SK-N-MC (cell line): ENCODE measurements around the gene KLHL6.

Experiments used
- EZH2 ChIP-seq: fragments of 200-600 bp; sonication (generic); IDR thresholded peaks from one replicate; pipeline ENCODE4 v1.6.1; 2017; ENCODE audit warnings: antibody characterized with exemption
- FOXP2 ChIP-seq: optimal IDR thresholded peaks from 2 replicates; pipeline ENCODE3; 2011; ENCODE audit warnings: mild to moderate bottlenecking, moderate library complexity; ENCODE audit not compliant: insufficient read depth; ENCODE audit errors: extremely low read length, control extremely low read depth
- POLR2AphosphoS5 ChIP-seq: IDR thresholded peaks from 2 replicates; pipeline ENCODE4 v1.6.1; 2012; ENCODE audit warnings: mild to moderate bottlenecking, low read depth, low read length, borderline replicate concordance

DNA sequence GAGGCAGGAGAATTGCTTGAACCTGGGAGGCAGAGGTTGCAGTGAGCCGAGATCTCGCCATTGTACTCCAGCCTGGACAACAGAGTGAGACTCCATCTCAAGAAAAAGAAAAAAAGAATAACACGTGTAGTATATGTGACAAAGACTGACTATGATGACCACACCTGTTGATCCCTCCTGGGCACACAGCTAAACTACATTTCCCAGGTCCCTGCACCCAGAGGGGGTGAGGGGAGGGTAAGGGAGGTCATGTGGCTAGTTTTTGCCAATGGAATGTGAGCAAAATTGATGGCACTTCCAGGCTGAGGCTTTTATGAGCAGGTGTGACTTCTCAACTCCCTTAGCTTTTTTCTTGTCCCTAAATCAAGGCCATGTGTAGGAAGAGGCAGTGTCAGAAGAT is 58.2 kb downstream of the KLHL6 start:
- no peak for TF ChIP-seq POLR2AphosphoS5
- TF ChIP-seq EZH2 = no peak
- no peak for TF ChIP-seq FOXP2
